HG03575 (cell line): ENCODE data around the gene JAZF1.

Source experiments
- ATAC-seq: cut with Tn5 transposase; IDR thresholded peaks from one replicate; pipeline ENCODE4 v1.9.1; 2021; ENCODE audit not compliant: unreplicated experiment, insufficient number of reproducible peaks, low FRiP score; ENCODE audit errors: extremely low read depth

JAZF1 gene

DNA sequence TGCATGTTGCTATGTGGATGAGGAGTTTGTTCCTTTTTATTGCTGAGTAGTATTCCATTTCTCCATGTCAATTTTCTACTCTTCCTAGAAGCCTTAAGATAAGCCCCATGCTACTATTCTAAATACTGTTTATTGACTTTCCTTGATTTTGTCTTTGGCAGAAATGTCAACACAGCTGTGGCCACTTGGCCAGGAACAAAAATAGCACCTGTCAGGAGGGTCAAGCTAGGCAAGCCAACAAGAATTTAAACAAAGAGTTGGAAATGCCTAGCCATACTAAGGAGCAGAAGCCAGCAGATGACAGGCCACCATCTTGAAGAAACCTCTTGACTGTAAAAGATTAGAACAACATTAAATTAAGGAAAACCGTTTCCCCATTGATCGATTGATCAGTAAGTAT, 34.7 kb downstream of the JAZF1 start:
- ATAC-seq: no peak

DNA sequence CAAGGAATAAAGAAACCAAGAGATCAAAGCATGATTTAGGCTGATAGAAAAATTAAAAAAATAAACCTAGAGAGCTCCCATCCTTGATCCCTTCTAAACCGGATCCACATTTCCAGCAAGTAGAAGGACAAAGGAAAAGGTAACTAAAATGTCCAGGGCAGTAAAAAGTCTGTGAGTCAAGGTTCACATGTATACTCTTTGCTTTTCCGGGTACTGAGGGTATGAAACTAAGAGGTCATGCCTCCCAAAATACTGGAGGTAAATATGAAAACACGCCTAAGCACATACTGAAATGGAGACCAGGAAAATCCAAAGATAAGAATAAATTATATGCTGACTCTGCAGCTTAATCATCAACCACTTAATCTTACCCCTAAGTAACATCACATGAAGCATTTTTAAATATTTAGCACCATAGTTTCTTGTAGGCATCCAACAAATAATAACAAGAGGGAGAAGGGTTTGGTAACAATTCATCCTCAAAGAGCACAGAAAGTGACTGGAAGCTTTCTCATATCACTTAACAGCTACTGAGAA, 35.4 kb downstream of the JAZF1 start:
- ATAC-seq: no peak

DNA sequence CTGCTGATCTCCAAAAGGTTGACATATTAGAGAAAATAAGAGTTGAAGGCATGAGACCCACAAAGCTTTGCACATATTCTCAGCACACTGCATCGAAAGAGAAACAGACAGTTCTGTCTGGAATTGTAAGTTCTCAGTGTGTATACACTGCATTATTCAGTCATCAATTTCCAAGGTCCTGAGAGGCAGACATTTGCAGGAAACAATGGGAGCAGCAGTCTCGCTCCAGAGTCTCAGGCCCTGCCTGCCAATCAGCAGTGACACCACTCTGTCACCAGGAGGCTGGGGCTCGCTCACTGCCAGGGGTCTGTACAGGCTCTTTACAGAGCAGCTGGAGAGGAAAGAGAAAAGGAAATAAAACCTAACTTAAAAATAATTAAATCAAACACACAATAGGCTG, 36.3 kb downstream of the JAZF1 start:
- ATAC-seq: no peak

DNA sequence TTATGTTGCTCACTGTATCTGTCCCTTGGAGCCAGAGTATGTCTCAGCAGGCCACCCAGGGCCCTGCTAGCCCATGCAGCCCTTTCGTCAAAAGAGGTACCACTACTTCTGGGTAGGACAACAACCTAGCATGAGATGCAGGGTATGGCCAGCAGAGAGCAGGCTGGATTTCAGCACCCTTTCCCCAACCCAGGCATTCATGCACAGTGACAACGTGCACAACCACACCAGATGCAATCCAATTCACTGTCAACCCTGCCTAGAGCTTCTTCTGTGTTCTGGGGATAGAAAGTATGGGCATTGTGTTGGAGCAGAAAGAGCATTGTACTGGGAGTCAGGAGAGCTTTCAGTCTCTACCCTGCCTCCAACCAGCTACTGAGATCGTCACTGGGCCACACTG, 37.9 kb downstream of the JAZF1 start:
- ATAC-seq: no peak

DNA sequence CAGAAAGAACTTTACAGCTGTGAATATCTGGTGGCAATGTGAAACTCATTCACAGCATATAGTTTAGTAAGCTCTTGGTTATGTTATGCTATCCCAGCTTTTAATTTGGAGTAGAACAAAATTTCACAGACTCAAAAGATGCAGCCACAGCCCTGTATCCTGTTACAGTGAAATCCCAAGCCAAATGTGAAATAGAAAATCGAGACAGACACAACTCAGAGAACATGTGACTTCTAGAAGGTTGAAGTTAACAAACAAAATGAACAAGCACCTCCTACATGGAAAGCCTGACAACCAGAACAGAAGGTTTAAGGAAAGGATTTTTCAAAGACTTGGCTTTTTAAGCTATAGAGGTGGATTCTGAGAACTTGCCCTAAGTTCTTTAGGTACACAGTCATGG, 39.6 kb downstream of the JAZF1 start:
- ATAC-seq: no peak

DNA sequence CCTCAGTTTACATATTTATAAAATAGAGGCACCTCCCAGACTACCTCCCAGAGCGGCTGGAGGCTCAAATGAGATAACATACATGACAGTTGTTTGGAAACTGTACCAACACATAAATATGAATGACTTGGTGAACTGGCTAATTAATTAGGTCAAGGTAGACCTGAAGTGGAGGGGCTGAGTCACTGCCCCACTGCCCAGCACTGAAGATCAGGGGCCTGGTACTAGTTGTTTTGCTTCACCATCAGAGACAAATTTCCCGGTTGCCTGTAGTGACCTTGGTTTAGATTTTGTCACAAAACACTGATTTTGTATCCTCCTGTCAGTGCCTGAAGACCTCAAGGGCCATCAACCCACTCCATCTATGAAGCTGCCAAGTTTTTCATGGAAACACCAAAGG, 41.8 kb downstream of the JAZF1 start:
- no peak for ATAC-seq

DNA sequence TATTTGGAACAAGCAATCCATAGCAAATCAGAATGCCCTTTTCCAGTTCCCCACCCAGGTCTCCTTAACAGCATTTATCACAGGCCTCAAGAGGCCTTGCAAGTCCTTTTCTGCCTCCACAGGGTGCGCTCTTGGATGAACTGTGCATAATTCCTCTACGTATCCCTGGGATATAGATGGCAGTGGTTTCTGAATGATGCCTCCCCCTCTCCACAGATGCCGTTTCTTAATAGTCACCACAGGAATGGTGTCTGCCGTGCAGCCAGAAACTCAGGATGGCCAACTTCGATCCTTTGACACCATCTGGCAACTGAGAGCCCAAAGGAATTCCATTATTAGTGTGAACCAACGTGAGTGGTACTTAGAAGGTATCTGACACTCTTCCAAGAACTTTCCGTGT, 43.1 kb downstream of the JAZF1 start:
- ATAC-seq: no peak

DNA sequence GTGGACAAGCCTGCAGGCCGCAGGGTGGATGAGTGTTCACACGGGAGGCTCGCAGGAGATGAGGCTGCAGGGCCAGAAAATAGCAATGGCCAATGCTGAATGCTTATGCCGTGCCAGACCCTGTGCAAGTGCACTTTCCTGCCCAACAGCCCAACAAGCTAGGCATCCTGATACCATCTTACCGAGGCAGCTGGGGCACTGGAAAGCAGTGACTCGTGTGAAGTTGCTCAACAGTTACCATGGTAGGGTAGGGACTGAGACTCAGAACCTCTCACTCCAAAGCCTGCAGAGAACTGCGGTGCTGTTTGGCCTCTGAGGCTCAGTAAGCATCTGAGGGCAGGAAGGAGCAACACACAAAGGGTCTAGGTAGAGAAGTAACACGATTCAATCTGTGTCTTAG, 43.7 kb downstream of the JAZF1 start:
- no peak for ATAC-seq

DNA sequence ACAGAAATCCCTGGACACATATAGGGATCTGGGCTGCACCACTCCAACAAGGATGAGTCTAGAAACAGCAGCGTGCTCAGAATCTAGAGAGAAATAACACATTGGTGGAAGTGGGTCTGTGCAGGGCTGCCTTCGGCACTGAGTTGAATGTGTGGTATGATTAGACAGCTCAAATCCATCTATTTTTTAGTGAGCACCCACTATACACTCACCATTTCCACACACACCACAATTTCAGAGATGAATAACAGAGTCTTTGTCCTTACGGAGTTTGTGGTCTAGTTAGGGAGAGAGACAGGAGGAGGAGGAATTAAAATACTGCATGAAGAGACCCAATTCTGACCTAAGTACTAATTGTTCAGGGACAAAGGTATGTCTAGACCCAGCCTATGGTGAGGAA, 44.2 kb downstream of the JAZF1 start:
- ATAC-seq: no peak

DNA sequence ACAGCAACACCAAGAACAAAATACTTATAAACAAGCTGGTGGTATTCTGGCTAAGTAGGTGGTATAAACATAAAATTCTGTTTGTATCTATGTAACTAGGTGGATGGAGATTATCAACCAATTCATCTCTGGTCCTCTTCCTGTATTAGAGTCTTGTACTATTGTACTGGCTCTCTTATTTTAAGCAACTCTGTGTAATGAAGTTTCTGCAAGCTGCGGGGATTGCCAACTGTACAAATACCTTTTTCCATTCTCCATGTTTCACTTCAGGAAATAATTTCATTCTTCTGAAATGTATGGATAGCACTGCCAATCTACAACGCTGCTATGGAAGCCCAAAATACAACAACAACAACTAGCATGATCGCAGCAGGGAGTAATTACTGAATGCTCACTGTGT, 44.8 kb downstream of the JAZF1 start:
- ATAC-seq: no peak

DNA sequence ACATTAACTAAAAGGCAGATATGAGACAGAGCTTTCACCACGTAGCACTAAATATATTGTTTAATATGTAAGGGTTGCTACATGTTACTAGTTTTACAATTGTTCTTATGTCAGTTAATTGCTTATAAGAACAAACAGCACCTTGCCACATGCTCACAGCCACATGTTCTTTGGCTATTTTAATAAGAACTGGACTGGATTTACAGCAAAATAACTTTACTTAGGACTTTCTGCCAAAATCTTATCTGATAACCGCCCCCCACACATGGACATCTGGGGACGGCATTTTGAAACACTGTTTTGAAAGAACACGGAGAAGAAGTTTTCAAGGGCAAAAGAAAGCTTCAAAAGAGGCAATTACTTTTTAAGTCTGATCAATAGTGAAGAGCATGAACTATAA, 45.3 kb downstream of the JAZF1 start:
- ATAC-seq: no peak

DNA sequence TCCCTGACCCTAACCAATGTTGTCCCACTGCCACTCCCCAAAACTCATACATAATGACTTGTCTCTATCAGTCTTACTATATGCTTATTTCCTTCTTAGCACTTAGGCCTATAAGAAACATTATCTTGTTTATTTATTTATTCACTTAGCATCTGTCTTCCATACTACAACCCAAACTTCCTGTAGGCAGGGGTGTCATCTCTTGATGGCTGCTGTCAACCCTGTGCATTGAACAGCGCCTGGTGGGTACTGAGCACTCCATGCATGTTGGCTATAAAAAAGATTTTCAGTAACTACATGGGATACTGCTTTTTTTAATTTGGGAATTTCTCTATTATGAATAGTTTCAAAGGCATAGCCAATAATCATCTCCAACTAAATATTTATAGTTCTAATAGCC, 46.7 kb downstream of the JAZF1 start:
- ATAC-seq: no peak

DNA sequence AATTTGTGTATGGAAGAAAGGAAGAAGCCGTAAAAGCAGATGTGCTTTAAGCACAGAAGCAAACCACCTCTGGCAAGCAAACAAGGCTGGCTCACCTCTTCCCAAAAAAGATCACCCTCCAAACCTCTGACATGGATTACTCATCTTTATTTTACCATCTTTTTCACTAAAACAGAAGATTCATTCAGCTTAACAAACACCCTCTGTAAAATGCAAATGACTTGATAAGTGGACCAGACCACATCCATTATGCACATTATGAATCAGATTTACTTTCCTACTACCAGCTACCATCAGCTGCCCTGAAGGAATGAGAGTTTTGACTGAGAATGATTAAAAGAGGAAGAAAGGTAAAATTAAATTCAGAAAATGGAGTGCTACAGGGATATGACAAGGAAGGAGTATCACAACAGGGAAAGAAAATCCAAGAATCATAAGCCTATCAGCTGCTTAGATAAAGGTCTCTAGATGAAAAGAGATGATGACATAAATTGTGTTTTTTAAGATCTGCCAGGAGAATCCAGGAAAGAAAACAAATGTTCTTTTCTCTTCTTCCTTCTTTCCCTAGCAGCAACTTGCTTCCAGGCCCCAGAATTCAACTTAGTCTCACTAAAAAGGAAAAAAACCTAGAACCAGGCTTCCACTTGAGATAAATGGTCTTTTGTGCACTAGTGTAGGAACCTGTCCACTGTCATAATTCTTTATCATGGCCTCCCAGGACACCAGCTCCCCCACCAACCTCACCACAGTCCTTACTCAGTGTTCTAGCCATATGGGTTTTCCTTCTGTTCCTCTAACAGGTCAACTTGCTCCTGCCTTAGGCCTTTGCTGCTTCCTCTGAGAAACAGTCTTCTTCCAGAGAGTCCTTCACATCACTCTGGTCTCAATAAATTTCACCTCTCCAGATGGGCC, 47.4 kb downstream of the JAZF1 start:
- no peak for ATAC-seq

DNA sequence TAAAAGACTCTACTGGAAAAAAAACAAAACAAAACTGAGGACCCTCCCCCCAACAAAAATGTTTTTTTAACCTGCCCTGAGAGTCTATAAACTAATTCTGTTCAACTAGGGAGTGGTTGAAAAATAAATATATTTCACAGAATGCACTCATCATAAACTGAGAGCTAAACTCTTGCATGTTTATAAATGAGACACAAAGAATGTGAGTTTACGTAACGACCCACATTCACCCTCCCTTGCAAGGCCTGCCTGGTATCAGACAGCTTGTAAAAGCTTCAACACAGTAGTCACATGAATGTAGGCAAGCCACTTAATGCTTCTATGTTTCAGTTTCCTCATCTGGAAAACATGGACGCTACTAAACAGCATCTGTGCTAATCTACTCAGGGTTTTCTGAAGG, 50.3 kb downstream of the JAZF1 start:
- no peak for ATAC-seq

DNA sequence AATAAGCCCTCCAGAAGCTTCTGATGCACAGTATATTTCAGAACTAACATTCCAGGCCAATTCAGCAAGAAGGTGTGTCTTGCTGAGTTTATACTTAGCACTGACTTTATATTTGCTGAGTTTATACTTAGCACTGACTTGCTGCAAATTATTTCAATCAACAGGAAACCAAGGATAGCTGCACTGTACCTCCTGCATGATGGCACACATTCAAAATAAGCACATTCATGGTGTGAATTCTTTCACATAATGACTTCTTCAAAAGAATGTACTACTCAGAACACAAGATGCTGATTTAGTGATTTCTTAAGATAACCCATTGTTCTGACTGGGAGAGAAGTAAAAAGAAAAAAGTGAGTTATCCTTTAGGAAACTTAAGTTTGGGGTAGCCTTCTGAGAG, 52.0 kb downstream of the JAZF1 start:
- no peak for ATAC-seq

DNA sequence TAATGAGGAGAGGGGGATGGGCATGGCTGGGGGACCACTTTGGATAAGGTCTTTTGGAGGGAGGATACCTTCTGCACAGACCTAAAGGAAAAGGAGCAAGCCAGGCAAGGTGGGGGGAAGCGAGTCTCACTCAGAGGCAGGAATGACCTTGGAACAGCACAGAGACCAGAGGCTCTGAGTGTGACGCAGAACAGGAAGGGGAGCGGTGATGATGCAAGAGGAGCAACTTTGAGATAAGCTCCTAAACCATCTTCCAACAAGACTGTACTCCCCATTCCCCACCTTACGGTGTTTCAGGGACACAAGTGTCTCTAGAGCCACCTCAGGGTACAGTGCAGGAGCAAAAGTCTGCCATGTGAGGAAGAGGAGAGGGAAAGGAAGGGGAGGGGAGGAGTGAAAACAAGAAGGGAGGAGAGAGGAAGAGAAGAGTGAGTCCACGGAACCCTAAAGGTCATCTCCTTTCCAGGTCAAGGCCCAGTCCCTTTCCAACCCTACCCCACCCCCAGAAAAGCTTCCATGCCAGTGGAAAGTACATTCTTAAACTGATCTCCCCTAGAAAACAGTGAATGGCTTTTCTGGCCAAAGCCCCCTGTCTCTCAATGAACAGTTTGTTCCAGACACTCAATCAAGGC, 54.1 kb downstream of the JAZF1 start:
- no peak for ATAC-seq

DNA sequence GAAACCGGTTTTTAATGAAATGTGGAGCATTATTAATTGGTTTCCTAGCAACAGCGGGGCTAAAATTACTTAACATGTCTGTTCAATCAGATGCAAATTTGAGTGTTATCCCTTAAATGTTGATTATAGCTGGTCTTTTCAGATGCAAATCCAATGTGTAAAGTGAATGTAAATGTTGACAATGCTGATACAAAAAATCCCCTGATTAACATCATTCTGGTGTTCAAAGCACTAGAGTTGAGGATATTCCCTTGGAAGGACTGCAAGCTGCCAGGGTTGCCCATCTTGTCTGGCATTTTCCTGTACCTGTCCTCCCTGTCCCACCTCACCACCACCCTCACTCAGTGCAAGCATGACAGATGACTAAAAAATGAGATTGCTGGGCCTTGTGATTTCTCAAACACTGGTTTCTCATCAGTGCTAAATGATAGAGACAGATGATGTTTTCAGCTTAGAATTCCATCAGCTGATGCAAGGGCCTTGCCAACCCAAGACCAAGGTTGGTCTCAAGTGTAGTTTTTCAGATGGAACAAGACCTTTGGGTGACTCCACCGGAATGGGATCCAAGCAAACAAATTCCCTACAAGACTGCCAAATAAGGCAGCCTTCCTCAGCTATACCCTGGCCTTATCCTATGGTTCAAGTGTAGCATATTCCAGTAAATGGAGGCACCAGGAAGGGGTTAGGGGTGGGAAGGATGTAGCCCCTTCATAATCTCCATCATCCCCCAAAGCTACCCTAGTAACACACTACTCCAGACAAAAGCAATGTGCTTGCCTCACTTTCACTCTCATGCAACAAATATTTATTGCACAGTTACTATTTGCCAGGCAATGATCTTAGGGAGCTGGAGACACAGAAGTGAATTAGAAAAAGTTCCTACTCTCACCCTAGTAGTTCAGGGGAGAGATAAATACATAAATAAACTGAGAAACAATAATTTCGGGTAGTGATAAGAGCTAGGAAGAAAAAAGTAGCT, 54.9 kb downstream of the JAZF1 start:
- no peak for ATAC-seq

DNA sequence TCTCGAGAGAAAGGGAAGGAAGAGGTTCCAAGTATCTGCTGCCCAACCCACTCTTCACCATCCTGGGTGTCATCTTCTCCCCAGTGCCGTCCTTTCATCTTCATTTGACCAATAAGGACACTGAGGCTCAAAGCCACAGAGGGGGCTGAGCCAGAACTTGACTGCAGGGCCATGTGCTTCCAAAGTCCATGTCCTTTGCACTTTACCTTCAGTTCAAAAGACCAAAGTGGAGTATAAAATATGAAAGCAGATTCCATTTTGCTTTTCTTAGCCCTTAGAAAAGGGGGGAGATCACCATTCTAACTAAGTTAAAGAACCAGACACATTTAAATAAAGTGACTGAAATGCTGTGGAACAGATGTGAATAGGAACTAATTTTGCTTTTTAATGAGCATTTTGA, 56.2 kb downstream of the JAZF1 start:
- no peak for ATAC-seq

DNA sequence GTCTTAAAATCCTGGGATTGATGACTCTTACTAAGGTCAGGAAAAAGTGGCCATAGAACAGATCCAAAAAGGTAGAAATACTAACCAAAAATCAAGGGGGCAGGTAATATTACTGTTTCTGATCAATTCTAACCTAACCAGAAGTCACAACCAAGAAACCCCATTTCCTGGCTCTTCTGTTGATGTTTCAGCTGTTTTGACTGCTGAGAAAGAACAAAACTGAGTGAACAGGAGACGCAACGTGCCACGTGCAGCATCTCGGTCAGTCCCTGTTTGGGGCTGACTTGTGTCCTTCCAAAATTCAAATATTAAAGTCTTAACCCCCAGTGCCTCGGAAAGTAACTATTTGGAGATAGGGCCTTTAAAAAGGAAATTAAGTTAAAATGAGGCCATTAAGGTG, 56.8 kb downstream of the JAZF1 start:
- ATAC-seq: no peak
